K562 (cell line): ENCODE results near the gene HSDL2. TPM values are rescaled to one million over a fixed set of nuclear protein-coding genes. Genes with fewer than 3 reads are reported as not detected.

Source experiments
- CBFB ChIP-seq: sonication (generic); formaldehyde crosslinking; IDR thresholded peaks from 2 replicates; pipeline ENCODE4 v1.4.0; 2020; ENCODE audit warnings: mild to moderate bottlenecking, missing genetic modification reagents
- CHD7 ChIP-seq: fragments of 200-600 bp; sonication (generic); IDR thresholded peaks from one replicate; pipeline ENCODE4 v1.6.1; 2012; ENCODE audit warnings: mild to moderate bottlenecking, low read depth, low read length, inconsistent platforms
- E2F1 ChIP-seq: sonication (generic); formaldehyde crosslinking; IDR thresholded peaks from 2 replicates; pipeline ENCODE4 v1.8.1; 2023; ENCODE audit warnings: mild to moderate bottlenecking, missing genetic modification reagents, moderate library complexity
- EGR1 ChIP-seq: fragments of 450-650 bp; conservative IDR thresholded peaks from 2 replicates; pipeline ENCODE4 v1.6.1; 2017; ENCODE audit warnings: mild to moderate bottlenecking
- EWSR1 ChIP-seq: fragments of 450-650 bp; IDR thresholded peaks from 2 replicates; pipeline ENCODE4 v1.6.1; 2018; ENCODE audit warnings: borderline replicate concordance, mild to moderate bottlenecking, low read depth, moderate library complexity; ENCODE audit not compliant: partially characterized antibody
- HLTF ChIP-seq: fragments of 450-650 bp; IDR thresholded peaks from 2 replicates; pipeline ENCODE4 v1.6.1; 2016
- KDM5B ChIP-seq: fragments of 200-600 bp; sonication (generic); IDR thresholded peaks from 2 replicates; pipeline ENCODE4 v1.6.1; 2012; ENCODE audit warnings: low read depth, mild to moderate bottlenecking, moderate library complexity, low read length, control low read depth, inconsistent platforms; ENCODE audit not compliant: insufficient replicate concordance
- SMARCA4 ChIP-seq: fragments of 450-650 bp; IDR thresholded peaks from 2 replicates; pipeline ENCODE4 v1.6.1; 2016
- SRSF1 ChIP-seq: fragments of 200-400 bp; formaldehyde crosslinking; IDR thresholded peaks from 2 replicates; pipeline ENCODE4 v1.6.1; 2017; ENCODE audit warnings: mild to moderate bottlenecking, low read depth, low read length, moderate library complexity
- STAT6 ChIP-seq: sonication (generic); formaldehyde crosslinking; IDR thresholded peaks from 2 replicates; pipeline ENCODE4 v1.8.1; 2023; ENCODE audit warnings: mild to moderate bottlenecking, missing genetic modification reagents
- ZNF75A ChIP-seq: fragments of 450-650 bp; formaldehyde crosslinking; IDR thresholded peaks from 2 replicates; pipeline ENCODE4 v1.4.0; 2020; ENCODE audit warnings: mild to moderate bottlenecking
- polyA plus RNA-seq, 8 experiments: library from polyadenylated mRNA; depleted of rRNA in 4 of 8; stranded (reverse) in 5 of 8; unstranded in 3 of 8; fragments of >200 nt; fragmentation: Nextera tagmentation in 2 of 8; fragmentation: Illumina TruSeq in 1 of 8; extraction: Ambion mirVana in 2 of 8; extraction: Trizol in 1 of 8; gene quantifications; 2 replicates each; pipeline versions ENCODE4 v1.2.1 to v1.2.3, GENCODE V29; 2011 to 2014; ENCODE audit warnings: inconsistent platforms in 1 of 8, missing spikeins in 1 of 8
- total RNA-seq, 7 experiments: library from RNA; depleted of rRNA in 6 of 7; stranded (reverse); fragments of >200 nt in 6 of 7; fragmentation: Illumina TruSeq in 2 of 7; extraction: Trizol in 2 of 7; gene quantifications; 2 replicates each; pipeline versions ENCODE4 v1.2.1 to v1.2.3, GENCODE V29; 2011 to 2021; ENCODE audit warnings: low replicate concordance in 1 of 7

Gene HSDL2
- total and polyA plus RNA-seq, 9 of the 15 experiments (the other 6 are each of a cell fraction or from before 2014, with no cell fraction given) = 22.8 to 74.1 (median 35.6) TPM

- TF ChIP-seq STAT6 (CRISPR knock-in tag) (peak; percentile 81; the same call in 1 of the 2 replicates), ZNF75A (CRISPR knock-in tag) (0 out of 2 replicates have a peak, but pooled peaks have one; percentile 28), SMARCA4 (peak; percentile 70; the same call in 1 of the 2 replicates), EGR1 (peak; percentile 74), SRSF1 (no peak), KDM5B (peak; percentile 95), EWSR1 (no peak), CHD7 (no peak), CBFB (CRISPR knock-in tag) (no peak), HLTF (no peak), E2F1 (peak; percentile 84)
These were observed 469 bp upstream of the HSDL2 start (continued) for GRCh38 chr9:112379177-112380101.
